ENCODE data around the gene CLIP2. TPM values are rescaled to one million over a fixed set of nuclear protein-coding genes. Genes with fewer than 3 reads are reported as not detected.

Gene CLIP2
- total and polyA plus RNA-seq, 8 donors, result 20.6 to 32.8 (median 25.6) TPM

- Histone ChIP-seq H3K27me3 (no peaks in the 10 kb centered on the region), H3K36me3 (peaks cover 0 to 11% of the 10 kb centered on the region in 2 donors), H3K4me3 (no peak overlapping the region), H3K4me1 (peaks cover 7 to 16% of the 10 kb centered on the region in 2 donors), H3K27ac (no peak overlapping the region), H3K9me3 (no peaks in the 10 kb centered on the region)
- TF ChIP-seq CTCF (IDR thresholded peaks at IDR 0.05), result no peak
- ATAC-seq (peak; percentile 76), DNase-seq (peak in 2 of 4 donors; percentile 20 to 44)
- intact Hi-C loops (cut with DNase I), result no loop called here
Measured at GRCh38 chr7:74371381-74372341, 82.5 kb downstream of the CLIP2 start.

- ATAC-seq, result peak; percentile 53
Measured at GRCh38 chr7:74372511-74373111, 83.4 kb downstream of the CLIP2 start.

DNA sequence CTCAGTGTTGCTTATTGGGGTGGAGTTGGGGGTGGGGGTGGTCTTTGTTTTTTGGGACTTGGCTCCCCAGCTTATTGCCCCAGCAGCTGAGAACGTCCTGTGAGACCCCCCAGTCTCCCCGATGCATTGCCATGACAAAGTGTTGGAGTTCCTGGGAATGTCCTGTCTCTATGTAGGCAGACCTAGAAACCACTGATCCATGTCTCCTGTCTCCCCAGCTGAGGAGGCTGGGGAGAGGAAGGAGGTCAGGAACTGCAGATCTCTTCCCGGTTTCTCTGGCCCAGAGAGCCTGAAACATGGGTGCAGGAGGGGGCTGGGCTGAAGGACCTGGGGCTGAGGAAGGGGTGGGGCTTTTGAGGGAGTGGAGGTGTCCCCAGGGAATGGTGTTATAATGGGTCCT lies 84.3 kb downstream of the CLIP2 start:
- intact Hi-C loops (cut with DNase I), result no loop called here
- Histone ChIP-seq H3K4me3 (no peak overlapping the region), H3K9me3 (no peaks in the 10 kb centered on the region), H3K36me3 (peaks cover 0 to 15% of the 10 kb centered on the region in 2 donors), H3K27ac (no peak overlapping the region), H3K4me1 (peaks cover 7 to 16% of the 10 kb centered on the region in 2 donors), H3K27me3 (no peaks in the 10 kb centered on the region)
- ATAC-seq, result no peak
- TF ChIP-seq CTCF (IDR thresholded peaks at IDR 0.05), result no peak
- no peak for DNase-seq

More at GRCh38 chr7:74372511-74373111, 83.4 kb downstream of the CLIP2 start:
- intact Hi-C loops (cut with DNase I), result no loop called here
- DNase-seq, result peak in 3 of 4 donors; percentile 27 to 83 (median 72)
- Histone ChIP-seq H3K4me1 (peaks cover 7 to 16% of the 10 kb centered on the region in 2 donors), H3K36me3 (peaks cover 0 to 15% of the 10 kb centered on the region in 2 donors), H3K27me3 (no peaks in the 10 kb centered on the region), H3K9me3 (no peaks in the 10 kb centered on the region), H3K27ac (no peak overlapping the region), H3K4me3 (no peak overlapping the region)
- TF ChIP-seq CTCF (IDR thresholded peaks at IDR 0.05), result no peak

- H3K4me1 ChIP-seq, result peaks cover 7 to 16% of the 10 kb centered on the region in 2 donors
- TF ChIP-seq CTCF (IDR thresholded peaks at IDR 0.05), result no peak
- no peaks in the 10 kb centered on the region for H3K9me3 ChIP-seq
- DNase-seq, result no peak
- no peak overlapping the region for H3K4me3 ChIP-seq
- no peak for ATAC-seq
- no peak overlapping the region for H3K27ac ChIP-seq
- H3K27me3 ChIP-seq, result no peaks in the 10 kb centered on the region
- intact Hi-C loops (cut with DNase I), result no loop called here
- peaks cover 0 to 15% of the 10 kb centered on the region in 2 donors for H3K36me3 ChIP-seq
Measured at GRCh38 chr7:74375726-74376220, 86.6 kb downstream of the CLIP2 start.

Measured in left lung (tissue), 10 donors.